GM12874 (cell line): ENCODE measurements around the gene BID.

Source experiments
- TF ChIP-seq, protein P1 (sequence below): IDR thresholded peaks from 2 replicates; pipeline ENCODE4 v1.5.1; 2011; ENCODE audit warnings: low read depth, mild to moderate bottlenecking, control low read depth, low read length, moderate library complexity; ENCODE audit not compliant: insufficient read depth

The BID gene

GRCh38 chr22:17744430-17744829, 29.8 kb downstream of the BID start:
- TF ChIP-seq, protein P1, sequence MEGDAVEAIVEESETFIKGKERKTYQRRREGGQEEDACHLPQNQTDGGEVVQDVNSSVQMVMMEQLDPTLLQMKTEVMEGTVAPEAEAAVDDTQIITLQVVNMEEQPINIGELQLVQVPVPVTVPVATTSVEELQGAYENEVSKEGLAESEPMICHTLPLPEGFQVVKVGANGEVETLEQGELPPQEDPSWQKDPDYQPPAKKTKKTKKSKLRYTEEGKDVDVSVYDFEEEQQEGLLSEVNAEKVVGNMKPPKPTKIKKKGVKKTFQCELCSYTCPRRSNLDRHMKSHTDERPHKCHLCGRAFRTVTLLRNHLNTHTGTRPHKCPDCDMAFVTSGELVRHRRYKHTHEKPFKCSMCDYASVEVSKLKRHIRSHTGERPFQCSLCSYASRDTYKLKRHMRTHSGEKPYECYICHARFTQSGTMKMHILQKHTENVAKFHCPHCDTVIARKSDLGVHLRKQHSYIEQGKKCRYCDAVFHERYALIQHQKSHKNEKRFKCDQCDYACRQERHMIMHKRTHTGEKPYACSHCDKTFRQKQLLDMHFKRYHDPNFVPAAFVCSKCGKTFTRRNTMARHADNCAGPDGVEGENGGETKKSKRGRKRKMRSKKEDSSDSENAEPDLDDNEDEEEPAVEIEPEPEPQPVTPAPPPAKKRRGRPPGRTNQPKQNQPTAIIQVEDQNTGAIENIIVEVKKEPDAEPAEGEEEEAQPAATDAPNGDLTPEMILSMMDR = no peak

DNA sequence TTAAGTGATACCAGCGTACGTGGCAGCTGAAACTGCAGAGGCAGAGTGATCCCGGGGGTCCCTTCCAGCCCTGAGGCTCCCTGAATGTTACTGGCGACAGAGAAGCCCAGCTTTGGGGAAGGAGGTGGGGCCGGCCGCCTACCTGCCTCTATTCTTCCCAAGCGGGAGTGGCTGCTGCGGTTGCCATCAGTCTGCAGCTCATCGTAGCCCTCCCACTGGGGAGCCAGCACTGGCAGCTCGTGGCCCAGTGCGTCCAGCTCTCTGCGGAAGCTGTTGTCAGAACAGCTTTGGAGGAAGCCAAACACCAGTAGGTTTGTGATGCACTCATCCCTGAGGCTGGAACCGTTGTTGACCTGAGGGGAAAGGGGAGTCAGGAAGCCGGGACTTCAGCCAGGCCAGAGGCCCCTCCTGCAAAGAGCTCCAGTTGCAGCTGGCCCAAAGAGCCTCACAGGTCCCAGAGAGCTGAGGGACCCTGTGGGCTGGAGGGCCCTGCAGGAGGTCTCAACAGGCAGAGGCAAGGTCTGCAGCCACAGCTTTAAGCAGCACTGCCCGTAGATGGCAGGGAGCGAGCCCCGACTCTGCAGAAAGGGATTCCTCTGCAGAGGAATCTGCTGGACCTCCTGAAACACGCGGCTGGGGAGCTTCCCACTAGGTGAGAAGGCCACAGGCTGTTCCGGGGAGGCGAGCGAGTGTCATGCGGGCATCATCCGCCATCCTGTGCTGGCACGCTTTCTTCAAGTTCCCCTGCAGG, 30.4 kb downstream of the BID start:
- TF ChIP-seq, protein P1 = no peak

DNA sequence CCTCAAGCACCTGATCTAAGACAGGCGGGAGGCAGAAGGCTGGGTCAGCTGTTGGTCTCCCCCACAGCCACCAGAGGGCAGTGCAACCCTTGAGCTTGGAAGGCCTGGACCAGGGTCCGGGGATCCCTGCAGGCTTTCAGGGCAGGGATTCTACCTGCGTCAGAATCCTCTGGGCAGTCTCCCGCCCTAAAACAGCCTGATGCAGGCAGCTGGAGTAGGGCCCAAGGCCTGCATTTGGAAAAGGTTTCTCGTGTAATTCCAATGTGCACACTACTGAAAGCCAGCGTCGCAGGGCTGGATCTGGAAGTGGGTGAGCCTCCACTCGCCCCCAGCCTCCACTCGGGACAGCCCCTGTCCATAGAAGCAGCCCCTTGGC, 31.8 kb downstream of the BID start:
- TF ChIP-seq, protein P1 = peak; percentile 90

- TF ChIP-seq, protein P1 = no peak
These were observed 32.3 kb downstream of the BID start for GRCh38 chr22:17741866-17742526.

DNA sequence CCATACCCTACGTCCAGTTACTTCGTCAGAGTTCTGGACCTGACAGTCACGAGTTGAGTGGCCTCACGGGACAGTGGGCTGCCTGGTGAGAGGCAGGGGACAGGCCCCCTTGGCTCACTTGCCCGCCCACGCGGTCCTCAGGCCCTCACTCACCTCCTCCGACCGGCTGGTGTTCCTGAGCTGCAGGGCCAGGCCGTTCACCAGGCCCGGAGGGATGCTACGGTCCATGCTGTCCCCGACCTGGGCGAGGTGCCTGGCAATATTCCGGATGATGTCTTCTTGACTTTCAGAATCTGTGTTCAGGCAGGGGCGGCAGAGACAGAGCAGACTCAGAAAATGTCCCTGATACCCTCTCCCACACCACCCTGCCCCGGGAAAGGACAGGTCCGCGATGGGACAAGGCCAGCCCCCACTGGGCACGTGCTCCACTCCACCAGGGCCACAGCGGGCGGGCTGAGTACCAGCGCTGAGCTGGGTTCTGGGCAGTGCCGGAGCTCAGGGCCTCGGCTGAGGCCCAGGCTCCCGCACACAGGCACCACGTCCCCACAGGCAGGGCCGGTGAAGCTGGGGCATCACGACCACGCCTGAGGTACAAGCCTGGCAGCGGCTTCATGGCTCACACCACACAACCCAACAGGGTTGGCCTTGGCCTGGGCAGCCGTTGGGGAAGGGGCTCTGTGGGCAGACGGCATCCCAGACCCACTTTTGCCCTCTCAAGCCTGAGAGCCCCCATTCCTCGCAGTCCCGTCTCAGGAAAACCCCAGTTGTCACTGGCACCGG, 34.9 kb downstream of the BID start:
- TF ChIP-seq, protein P1 = no peak

GRCh38 chr22:17738386-17739128, 35.7 kb downstream of the BID start:
- TF ChIP-seq, protein P1 = no peak
